Stimulated activated CD8-positive, alpha-beta memory T cell treated with anti-CD3 and anti-CD28 coated beads, Interleukin-15, amount 100 ng/mL, for 48 hours (primary cell): ENCODE results near the gene HSPG2.
A peak's percentile ranks its signal among the peaks of the same experiment; 100 is the strongest.
"Not testable (repeated sequence)": the region's sequence is repeated elsewhere in the genome, so short reads cannot be mapped to it uniquely, and the experiment has no call there.

Experiments used
- DNase-seq, 2 donors: peaks; one replicate each; pipeline ENCODE4 v3.0.0-alpha.2; 2020; ENCODE audit warnings: low read depth in 2 of 2

HSPG2 gene

DNA sequence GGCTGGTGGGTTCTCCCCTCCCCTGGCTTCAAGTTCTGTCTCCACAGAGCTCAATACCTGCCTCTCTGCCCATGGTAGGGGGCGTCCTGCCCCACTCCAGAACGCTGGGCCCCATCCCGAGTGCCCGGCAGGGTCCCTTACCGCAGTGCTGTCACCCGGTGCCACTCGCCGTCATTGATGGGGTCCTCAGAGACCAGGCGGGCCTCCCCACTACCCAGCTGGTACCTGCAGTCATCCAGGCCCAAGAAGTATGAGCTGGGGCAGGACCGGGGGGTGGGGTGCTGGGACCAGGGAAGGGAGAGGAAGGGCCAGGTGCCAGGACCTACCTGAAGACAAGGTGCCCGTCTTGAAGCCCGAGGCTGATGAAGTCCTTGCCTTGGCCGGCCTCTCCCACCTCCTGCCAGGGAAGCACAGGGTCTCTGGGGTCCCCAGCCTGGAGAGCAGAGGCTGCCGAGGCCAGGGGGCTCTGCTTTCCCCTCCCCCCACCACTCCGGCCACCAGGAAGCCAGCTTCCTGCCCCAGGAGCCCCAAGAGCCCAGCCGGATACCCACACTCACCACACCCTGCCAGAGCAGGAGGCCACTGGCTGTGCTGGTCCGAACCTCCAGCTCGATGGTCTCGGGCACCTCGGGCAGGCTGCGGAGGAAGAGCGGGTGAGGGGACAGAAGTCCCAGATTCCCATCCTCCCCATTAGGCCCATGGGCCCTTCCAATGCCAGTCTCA, 113.0 kb downstream of the HSPG2 start:
- no peak for DNase-seq

DNA sequence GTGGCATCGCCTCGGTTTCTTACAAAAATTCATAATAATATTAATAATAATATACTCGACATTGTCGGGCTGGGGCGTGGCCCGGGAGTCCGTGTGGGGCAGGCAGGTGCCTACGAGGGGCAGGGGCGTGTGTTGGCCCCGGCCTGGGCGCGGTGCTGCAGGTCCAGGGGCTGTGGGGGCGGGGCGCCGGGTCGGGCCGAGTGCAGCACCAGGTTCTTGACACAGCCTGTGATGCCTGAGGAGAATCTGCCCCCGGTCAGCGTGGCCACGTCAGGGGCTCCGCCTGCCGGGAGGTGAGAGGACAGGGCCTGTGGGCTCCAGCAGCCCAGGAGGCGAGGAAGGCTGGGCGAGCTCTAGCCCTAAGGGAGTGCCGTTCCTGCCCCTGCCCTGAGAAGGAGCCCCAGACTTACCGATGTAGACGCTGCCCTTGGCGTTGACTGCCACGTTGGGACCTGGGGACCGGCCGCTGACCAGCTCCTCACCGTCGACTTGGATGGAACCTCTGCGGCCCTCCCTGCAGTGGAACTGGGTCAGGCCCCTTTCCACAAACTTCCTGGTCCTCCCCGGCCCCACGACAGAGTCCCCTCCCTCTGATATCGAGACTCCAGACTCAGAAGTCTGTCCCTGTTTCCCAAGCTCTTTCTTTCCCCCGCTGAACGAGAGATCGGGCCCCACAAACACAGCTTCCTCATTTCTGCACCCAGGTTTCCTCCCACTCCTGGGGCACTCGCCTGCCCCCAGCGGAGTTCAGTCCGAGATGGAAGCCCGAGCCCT, 113.7 kb downstream of the HSPG2 start:
- no peak for DNase-seq

- DNase-seq: no peak
Observed at GRCh38 chr1:21822349-21822748, 114.8 kb downstream of the HSPG2 start.

DNA sequence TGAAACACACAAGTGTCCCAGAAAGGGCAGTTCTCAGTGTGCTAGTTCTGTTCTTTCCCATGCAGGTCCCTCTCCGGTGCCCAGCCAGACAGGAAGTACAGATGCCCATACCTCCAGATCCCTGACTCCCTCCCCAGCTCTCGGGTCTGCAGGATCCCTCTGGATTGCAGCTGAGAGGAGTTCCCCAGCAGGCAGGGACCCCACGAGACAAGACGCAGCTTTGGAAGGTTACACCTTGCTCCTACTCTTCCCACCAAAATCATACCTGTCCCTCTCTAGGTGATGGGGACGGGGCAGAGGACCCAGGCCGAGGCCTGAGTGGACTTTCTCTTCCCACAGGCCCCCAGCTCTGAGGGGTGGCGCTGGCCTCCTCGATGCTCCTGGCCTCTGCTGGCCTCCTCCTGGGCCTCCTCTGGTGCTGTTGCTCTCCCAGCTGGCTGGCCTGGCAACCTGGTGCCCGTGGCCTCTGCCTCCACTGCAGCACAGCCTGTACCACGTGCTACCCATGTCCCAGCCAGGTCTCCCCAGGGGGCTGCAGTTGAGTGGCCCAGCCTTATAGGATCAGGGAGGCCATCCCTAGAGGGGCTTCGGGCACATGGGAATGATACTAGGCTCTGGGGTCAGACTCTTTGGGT, 115.6 kb downstream of the HSPG2 start:
- no peak for DNase-seq

- DNase-seq: no peak
Observed at GRCh38 chr1:21820597-21821232, 116.4 kb downstream of the HSPG2 start.

- peak; percentile 19 to 26 for DNase-seq
Observed at GRCh38 chr1:21818656-21819055, 118.5 kb downstream of the HSPG2 start.

DNA sequence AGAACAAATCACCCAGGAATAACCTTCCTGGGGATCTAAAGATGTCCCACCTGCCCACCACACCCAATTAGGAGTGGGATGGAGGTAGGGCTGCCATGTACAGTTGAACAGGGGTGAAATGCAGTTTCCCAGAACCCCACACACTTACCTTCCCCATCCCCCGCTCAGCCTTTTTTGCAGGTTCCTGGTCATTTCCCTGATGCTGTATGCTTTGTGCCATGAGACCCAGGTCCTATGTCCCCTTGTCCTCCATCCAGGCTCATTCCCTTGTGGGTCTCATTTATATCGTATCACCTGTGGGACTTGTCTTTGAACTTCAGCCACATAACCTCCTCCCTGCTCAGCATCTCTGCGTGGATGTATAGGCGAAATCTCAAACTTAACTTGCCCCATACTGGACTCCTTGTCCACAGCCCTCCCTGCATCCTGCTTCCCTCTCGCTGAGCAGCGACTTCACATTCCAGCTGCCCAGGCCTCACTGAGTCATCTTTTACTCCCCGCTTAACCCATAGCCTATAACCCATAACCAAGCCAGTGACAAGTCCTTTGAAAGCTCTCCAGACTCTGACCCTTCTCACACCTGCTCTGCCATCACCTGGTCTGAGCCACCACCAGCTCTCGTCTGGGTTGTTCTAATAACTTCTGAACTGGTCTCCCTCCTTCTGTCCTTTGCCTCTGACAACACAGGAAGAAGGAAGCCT, 120.4 kb downstream of the HSPG2 start:
- no peak for DNase-seq

DNA sequence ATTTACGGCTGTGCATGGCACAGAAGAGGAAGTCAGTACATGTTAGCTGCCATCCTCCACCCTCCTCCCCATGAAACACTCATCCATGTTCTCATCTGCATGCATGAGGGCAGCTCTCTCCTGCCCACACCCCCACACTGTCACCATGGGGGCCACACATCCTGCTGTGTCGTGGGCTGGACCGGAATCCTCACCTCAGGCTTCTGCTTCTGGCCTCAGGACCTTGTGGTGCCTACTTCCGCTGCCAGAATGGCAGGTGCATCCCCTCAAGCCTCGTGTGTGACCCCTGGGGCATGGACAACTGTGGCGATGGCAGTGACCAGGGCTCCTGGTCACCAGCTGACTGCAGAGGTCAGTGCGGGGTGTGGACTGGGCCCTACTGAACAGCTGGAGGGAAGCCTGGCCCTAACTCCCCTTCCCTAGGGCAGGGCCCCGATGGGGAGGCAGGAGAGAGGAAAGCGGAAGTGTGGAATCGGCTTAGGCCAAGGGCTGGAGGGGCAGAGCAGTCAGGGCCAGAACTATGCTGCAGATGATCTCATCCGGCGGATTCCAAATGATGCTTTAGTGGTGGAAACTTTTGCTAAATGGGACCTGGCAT, 121.3 kb downstream of the HSPG2 start:
- no peak for DNase-seq

DNA sequence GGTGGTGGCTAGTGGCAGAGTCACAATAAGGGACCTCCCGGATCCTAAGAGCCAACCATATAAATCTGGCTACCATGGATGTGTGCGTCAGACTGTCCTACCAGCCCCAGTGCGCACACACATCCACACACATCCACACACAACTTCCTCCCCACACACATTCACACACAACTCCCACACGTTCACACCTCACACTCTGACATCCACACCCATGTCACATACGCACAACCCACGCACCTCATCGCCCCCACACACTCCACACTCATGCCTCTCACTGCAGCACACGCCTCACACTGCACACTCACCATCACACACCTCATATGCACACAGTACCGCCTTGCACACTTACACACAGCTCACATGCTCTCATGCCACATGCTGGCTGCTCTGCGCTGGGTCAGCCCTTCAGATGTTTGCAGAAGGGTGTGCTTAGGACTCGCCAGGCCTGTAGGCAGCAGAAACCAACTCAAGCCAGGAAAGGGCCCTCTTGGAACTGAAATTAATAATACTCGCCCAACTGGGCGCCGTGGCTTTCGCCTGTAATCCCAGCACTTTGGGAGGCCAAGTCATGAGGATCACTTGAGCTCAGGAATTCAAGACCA, 122.0 kb downstream of the HSPG2 start:
- no peak for DNase-seq

DNA sequence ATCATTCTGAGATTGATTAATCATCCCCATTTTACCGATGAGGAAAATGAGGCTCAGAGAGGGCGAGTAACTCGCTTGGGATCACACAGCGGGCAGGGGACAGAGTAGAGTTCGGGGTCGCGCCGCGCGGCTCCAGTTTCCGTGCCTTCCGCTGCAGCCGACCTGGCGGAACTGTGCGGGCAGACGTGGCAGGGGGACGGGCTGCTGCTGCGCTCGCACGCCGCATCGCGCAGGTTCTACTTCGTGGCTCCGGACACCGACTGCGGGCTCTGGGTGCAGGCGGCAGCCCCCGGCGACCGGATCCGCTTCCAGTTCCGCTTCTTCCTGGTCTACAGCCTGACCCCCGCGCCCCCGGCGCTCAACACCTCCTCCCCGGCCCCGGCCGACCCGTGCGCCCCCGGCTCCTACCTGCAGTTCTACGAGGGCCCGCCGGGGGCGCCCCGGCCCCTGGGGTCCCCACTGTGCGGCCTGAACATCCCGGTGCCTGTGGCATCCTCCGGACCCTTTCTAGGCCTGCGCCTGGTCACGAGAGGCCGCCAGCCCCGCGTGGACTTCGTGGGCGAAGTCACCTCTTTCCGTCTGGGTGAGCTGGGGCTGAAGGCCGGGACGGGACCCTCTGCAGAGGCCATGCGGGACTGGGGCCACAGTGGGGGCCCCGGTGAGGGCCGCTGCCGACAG, 122.7 kb downstream of the HSPG2 start:
- peak; percentile 11 to 24 for DNase-seq

DNA sequence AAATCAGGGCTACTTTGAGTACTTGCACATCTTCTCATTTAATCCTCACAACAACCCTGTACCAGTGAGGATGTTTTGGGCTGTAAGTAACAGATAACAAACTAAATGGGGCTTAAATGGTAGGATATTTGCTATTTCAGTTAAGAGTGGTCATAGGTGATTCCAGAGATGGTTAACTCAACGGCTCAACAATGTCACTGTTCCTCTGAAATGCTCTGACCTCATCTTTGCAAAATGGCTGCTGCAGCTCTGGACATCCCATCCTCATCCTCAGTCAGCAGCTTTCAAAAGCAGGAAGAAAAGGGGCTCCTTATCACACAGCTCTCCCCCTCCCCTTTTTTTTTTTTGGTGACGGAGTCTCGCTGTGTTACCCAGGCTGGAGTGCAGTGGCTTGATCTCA, 123.6 kb downstream of the HSPG2 start:
- DNase-seq: no peak

GRCh38 chr1:21811875-21812305, 125.2 kb downstream of the HSPG2 start, which contains the start of gene LDLRAD2:
Gene LDLRAD2 (plus strand): TSS chr1:21812265. CDS start chr1:21812452, 187 bp downstream.
- no peak for DNase-seq

- no peak for DNase-seq
Observed at GRCh38 chr1:21804536-21804935, 132.6 kb downstream of the HSPG2 start.

DNA sequence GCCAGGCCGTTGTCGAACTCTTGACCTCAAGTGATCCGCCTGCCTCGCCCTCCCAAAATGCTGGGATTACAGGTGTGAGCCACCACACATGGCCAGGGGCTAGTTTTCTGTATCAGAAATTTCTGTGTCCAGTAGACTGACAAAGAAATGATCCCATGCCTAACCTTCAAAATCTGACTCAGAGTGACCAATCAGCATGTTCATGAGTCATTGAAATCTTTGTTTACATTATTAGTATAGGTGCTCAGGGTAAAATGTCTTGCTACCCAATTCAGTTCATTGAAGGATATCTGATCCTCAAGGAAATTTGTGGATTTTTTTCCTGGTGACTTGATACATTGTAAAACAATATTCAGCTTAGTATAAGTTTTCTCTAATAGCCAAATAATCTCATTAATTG, 136.0 kb downstream of the HSPG2 start:
- DNase-seq: no peak

GRCh38 chr1:21799730-21800129, 137.4 kb downstream of the HSPG2 start:
- no peak for DNase-seq

GRCh38 chr1:21795075-21795474, 142.0 kb downstream of the HSPG2 start:
- no peak for DNase-seq

DNA sequence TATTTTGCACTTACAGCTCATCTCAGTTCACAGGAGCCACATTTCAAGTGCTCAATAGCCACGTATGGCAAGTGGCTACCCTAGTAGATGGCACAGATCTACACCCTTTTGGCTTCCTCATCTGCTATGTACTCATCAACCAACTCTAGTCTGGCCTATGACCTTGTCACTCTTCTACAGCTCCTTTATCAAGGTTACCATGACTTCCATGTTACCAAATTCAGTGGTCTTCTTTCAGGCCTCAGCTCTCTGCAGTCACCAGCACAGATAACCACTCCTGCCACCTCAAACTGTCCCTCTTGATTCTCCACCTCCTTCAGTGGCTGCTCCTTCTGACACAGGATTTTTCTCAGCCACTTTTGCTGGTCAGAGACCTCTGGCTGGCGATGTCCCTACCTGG, 142.5 kb downstream of the HSPG2 start:
- DNase-seq: no peak

- no peak for DNase-seq
Observed at GRCh38 chr1:21793104-21793503, 144.0 kb downstream of the HSPG2 start.

GRCh38 chr1:21786640-21787039, 150.5 kb downstream of the HSPG2 start:
- DNase-seq: no peak

DNA sequence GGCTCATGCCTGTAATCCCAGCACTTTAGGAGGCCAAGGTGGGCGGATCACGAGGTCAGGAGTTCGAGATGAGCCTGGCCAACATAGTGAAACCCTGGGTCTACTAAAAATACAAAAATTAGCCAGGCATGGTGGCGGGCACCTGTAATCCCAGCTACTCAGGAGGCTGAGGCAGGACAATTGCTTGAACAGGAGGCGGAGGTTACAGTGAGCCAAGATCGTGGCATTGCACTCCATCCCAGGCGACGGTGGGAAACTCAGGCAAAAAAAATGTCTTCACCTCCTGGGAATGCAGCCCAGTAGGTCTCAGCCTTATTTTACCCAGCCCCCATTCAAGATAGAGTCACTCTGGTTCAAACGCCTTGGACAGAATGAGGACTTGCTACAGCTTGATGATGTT, 151.3 kb downstream of the HSPG2 start:
- DNase-seq: not testable (repeated sequence)
